ENCODE results near the gene FEM1A.

GRCh38 chr19:4814625-4815425, 23.3 kb downstream of the FEM1A start:
- TF ChIP-seq BACH1 (tag; IDR thresholded peaks at IDR 0.05) (no peak), ATF2 (CRISPR knock-in tag; IDR thresholded peaks at IDR 0.05) (no peak), MAX (CRISPR knock-in tag; IDR thresholded peaks at IDR 0.05) (no peak), RFX1 (IDR thresholded peaks at IDR 0.05) (no peak)
